Naive thymus-derived CD8-positive, alpha-beta T cell (primary cell): Measurements from ENCODE around the gene CPLANE1. TPM values are rescaled to one million over a fixed set of nuclear protein-coding genes. Genes with fewer than 3 reads are reported as not detected.

Experiments
- ATAC-seq, 2 donors: fragments of 150-1000 bp; cut with Tn5 transposase in 1 of 2; sonication (Bioruptor Pico), chemical (Tn5 transposase) in 1 of 2; 1 replicate in 1 of 2; 2 replicates in 1 of 2; pipeline ENCODE4 v1.10.0; 2021; ENCODE audit warnings: mild to moderate bottlenecking in 2 of 2, moderate library complexity in 2 of 2
- POLR2A ChIA-PET: fragments of 350-600 bp; sonication (Branson Sonifier 250); formaldehyde crosslinking; loops from one replicate; lab custom pipeline; 2021; ENCODE audit warnings: antibody characterized with exemption; lab: Charles Lee
- DNase-seq, 10 donors: peaks; one replicate each; pipeline versions ENCODE4 v3.0.0 to v3.0.0-alpha.2; 2020 to 2022
- H3K27ac Mint-ChIP-seq, 10 donors: one replicate each; pipeline ENCODE4 v1.8.0; 2020 to 2022; ENCODE audit warnings: mild to moderate bottlenecking in 10 of 10, mixed read lengths in 10 of 10, moderate library complexity in 4 of 10, inconsistent platforms in 1 of 10
- H3K27me3 Mint-ChIP-seq, 5 donors: one replicate each; pipeline ENCODE4 v1.8.0; 2021 to 2022; ENCODE audit warnings: mixed read lengths in 5 of 5
- H3K36me3 Mint-ChIP-seq, 3 donors: one replicate each; pipeline ENCODE4 v1.8.0; 2020 to 2022; ENCODE audit warnings: mixed read lengths in 3 of 3, mild to moderate bottlenecking in 2 of 3, inconsistent platforms in 1 of 3
- H3K4me1 Mint-ChIP-seq, 4 donors: one replicate each; pipeline ENCODE4 v1.8.0; 2021 to 2022; ENCODE audit warnings: mixed read lengths in 4 of 4
- H3K4me3 Mint-ChIP-seq, 10 donors: one replicate each; pipeline ENCODE4 v1.8.0; 2020 to 2022; ENCODE audit warnings: mild to moderate bottlenecking in 10 of 10, mixed read lengths in 10 of 10, moderate library complexity in 6 of 10, inconsistent platforms in 1 of 10
- H3K9me3 Mint-ChIP-seq, 9 donors: one replicate each; pipeline ENCODE4 v1.8.0; 2020 to 2022; ENCODE audit warnings: mixed read lengths in 9 of 9, mild to moderate bottlenecking in 3 of 9, inconsistent platforms in 1 of 9, moderate library complexity in 1 of 9
- polyA plus RNA-seq, 3 donors: library from polyadenylated mRNA; unstranded; fragments of 300-500 nt; fragmentation: Illumina TruSeq; gene quantifications; one replicate each; pipeline ENCODE4 v1.2.3, GENCODE V29; 2021
- total RNA-seq, 8 experiments: library from RNA in 2 of 8; stranded (reverse) in 2 of 8; gene quantifications; one replicate each; pipeline ENCODE4 v1.2.3 and lab custom pipeline; 2021 to 2026

CPLANE1 gene
- total and polyA plus RNA-seq, 5 experiments from 2014 or later: 1.5 to 10.0 (median 2.6) TPM

- peaks cover 0 to 19% (median 18%) of the 10 kb centered on the region in 3 donors for H3K36me3 Mint-ChIP-seq
- no peak for ATAC-seq
- POLR2A ChIA-PET: no interaction called here
- no peak overlapping the region for H3K27ac Mint-ChIP-seq
- no peak for DNase-seq
- no peaks in the 10 kb centered on the region for H3K27me3 Mint-ChIP-seq
- H3K4me3 Mint-ChIP-seq: no peak overlapping the region
- no peaks in the 10 kb centered on the region for H3K4me1 Mint-ChIP-seq
- H3K9me3 Mint-ChIP-seq: peaks cover 0 to 4% (median 0%) of the 10 kb centered on the region in 9 donors
Observed at GRCh38 chr5:37075399-37075950, 173.7 kb downstream of the CPLANE1 start.

- H3K4me1 Mint-ChIP-seq: no peaks in the 10 kb centered on the region
- H3K27ac Mint-ChIP-seq: no peak overlapping the region
- POLR2A ChIA-PET: no interaction called here
Observed at GRCh38 chr5:37071901-37072581, 177.1 kb downstream of the CPLANE1 start.

GRCh38 chr5:37071487-37071886 lies 177.7 kb downstream of the CPLANE1 start:
- Mint-ChIP-seq H3K4me1 (no peaks in the 10 kb centered on the region), H3K4me3 (no peak overlapping the region), H3K27ac (no peak overlapping the region), H3K27me3 (no peaks in the 10 kb centered on the region), H3K9me3 (no peaks in the 10 kb centered on the region), H3K36me3 (peaks cover 0 to under 1% (median 0%) of the 10 kb centered on the region in 3 donors)
- POLR2A ChIA-PET: no interaction called here
- no peak for DNase-seq
- ATAC-seq: no peak

More at GRCh38 chr5:37071901-37072581, 177.1 kb downstream of the CPLANE1 start:
- H3K9me3 Mint-ChIP-seq: no peaks in the 10 kb centered on the region
- H3K36me3 Mint-ChIP-seq: no peaks in the 10 kb centered on the region
- H3K27me3 Mint-ChIP-seq: no peaks in the 10 kb centered on the region
- no peak for ATAC-seq
- no peak for DNase-seq
- no peak overlapping the region for H3K4me3 Mint-ChIP-seq

- ATAC-seq: no peak
Observed at GRCh38 chr5:37064442-37064841, 184.7 kb downstream of the CPLANE1 start.

GRCh38 chr5:37063739-37064138 lies 185.4 kb downstream of the CPLANE1 start:
- Mint-ChIP-seq H3K9me3 (no peaks in the 10 kb centered on the region), H3K36me3 (peaks cover 0 to 62% (median 14%) of the 10 kb centered on the region in 3 donors), H3K4me3 (no peak overlapping the region), H3K27ac (peak overlapping the region in 1 of 10 donors; percentile 47), H3K4me1 (no peaks in the 10 kb centered on the region), H3K27me3 (no peaks in the 10 kb centered on the region)
- DNase-seq (no peak), ATAC-seq (no peak)
- POLR2A ChIA-PET: no interaction called here

More at GRCh38 chr5:37064442-37064841, 184.7 kb downstream of the CPLANE1 start:
- POLR2A ChIA-PET: no interaction called here
- H3K4me1 Mint-ChIP-seq: no peaks in the 10 kb centered on the region
- H3K36me3 Mint-ChIP-seq: peaks cover 0 to 57% (median 11%) of the 10 kb centered on the region in 3 donors
- DNase-seq: no peak
- peak overlapping the region in 1 of 10 donors; percentile 44 for H3K27ac Mint-ChIP-seq
- no peak overlapping the region for H3K4me3 Mint-ChIP-seq
- no peaks in the 10 kb centered on the region for H3K9me3 Mint-ChIP-seq
- no peaks in the 10 kb centered on the region for H3K27me3 Mint-ChIP-seq

- no peak overlapping the region for H3K4me3 Mint-ChIP-seq
- no peaks in the 10 kb centered on the region for H3K27me3 Mint-ChIP-seq
- peak overlapping the region in 8 of 10 donors; percentile 1 to 66 (median 33) for H3K27ac Mint-ChIP-seq
Observed at GRCh38 chr5:37060030-37060429, 189.1 kb downstream of the CPLANE1 start.

GRCh38 chr5:37056762-37057161 lies 192.4 kb downstream of the CPLANE1 start:
- no peak for ATAC-seq
- H3K4me3 Mint-ChIP-seq: no peak overlapping the region
- POLR2A ChIA-PET: no interaction called here
- H3K4me1 Mint-ChIP-seq: peaks cover 0 to 5% (median 0%) of the 10 kb centered on the region in 4 donors
- peaks cover 6 to 87% (median 15%) of the 10 kb centered on the region in 3 donors for H3K36me3 Mint-ChIP-seq
- peak overlapping the region in 7 of 10 donors; percentile 39 to 85 (median 66) for H3K27ac Mint-ChIP-seq
- no peak for DNase-seq
- no peaks in the 10 kb centered on the region for H3K27me3 Mint-ChIP-seq
- H3K9me3 Mint-ChIP-seq: no peaks in the 10 kb centered on the region

More at GRCh38 chr5:37060030-37060429, 189.1 kb downstream of the CPLANE1 start:
- Mint-ChIP-seq H3K4me1 (peaks cover 0 to 5% (median 0%) of the 10 kb centered on the region in 4 donors), H3K9me3 (no peaks in the 10 kb centered on the region), H3K36me3 (peaks cover 0 to 86% (median 20%) of the 10 kb centered on the region in 3 donors)
- DNase-seq: no peak
- no peak for ATAC-seq
- POLR2A ChIA-PET: no interaction called here

Other genes starting within 250 kb of the CPLANE1 start
- 10 to 100 TPM; 29.7 to 30.7 TPM for gene NUP155, start 121.7 kb upstream of the CPLANE1 start, total RNA-seq
- 10 to 100 TPM; 16.6 to 25.0 (median 24.5) TPM for gene NUP155, start 121.7 kb upstream of the CPLANE1 start, polyA plus RNA-seq
- 10 to 100 TPM; 36.0 to 38.8 TPM for gene WDR70, start 129.9 kb upstream of the CPLANE1 start, total RNA-seq
- gene WDR70, start 129.9 kb upstream of the CPLANE1 start, polyA plus RNA-seq: 10 to 100 TPM; 20.0 to 25.3 (median 22.7) TPM